T-helper 1 cell treated with Interleukin-12 subunit alpha and Interleukin-12 subunit beta and Interleukin-4 antibody, amounts not matched to agents 30 ng/mL and 1 ng/mL, for 36 hours (primary cell): ENCODE data around the gene ACTN4. TPM values are rescaled to one million over a fixed set of nuclear protein-coding genes. Genes with fewer than 3 reads are reported as not detected.

Source experiments
- intact Hi-C: fragments of 100-400 bp; cut with micrococcal nuclease; formaldehyde crosslinking; loops from one replicate; pipeline ENCODE4 v1.15.1; 2024
- total RNA-seq: library from RNA; stranded (reverse); gene quantifications from 2 replicates; pipeline ENCODE4 v1.2.3, GENCODE V29; 2022

Gene ACTN4
- total RNA-seq, 1 donor from 2014 or later: 443 TPM

DNA sequence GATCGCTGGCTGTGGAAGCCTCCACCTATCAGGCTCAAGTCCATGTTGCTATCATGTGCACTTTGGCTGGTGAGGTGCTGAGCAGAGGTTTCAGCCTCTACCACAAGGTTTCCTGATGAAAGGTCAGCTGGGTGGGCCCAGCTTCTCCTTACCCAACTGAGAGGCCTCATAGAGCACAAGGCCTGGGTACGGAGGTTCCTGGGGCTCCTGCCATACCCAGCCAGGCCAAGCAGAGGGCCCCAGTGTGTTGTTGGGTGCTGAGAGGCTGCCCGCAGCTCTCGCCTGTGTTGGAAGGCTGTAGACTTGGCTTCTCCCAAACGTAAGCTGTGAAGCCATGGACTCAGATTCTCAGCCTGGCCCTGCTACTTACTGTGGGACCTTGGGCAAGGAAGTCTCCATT lies 28.2 kb downstream of the ACTN4 start:
- intact Hi-C loops: no loop called here

DNA sequence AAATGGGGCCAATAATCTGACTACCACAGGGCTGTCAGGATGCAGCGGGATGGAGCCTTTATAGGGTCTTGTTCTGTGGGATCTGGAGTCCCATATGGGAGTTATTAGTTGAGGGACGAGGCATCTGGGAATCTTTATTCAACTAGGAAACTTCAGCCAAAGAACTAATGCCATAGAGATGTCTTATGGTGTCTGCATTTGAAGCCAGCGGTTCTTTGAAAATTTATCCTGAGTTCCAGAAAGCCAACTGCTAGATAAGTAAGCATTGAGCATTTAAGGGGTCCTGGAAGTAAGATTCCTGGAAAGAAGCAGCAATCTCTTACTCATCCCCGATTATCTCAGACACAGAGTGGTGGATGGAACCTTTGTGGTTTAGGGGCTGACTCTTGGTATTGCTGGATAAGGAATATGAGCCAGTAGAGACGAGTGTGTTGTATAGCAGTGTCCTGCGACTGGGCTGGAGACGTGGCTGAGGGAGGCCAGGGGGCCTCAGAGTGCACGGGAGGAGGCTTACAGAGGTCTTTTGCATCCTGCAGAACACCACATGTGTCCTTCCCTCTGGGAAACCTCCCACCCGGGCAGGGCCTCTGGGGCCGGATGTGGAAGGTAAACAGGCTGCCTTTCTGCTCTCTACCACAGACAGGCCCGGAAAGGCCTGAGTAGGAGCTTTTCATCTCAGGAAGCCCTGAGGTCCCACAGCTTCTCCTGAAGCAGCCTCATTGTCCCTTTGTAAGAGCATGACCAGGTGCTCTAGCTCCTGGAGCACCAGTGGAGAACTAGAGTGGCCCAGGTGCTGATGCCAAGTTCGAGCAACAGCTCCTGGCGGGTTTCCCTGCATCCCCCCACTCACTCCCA lies 28.8 kb downstream of the ACTN4 start:
- intact Hi-C loops: no loop called here

DNA sequence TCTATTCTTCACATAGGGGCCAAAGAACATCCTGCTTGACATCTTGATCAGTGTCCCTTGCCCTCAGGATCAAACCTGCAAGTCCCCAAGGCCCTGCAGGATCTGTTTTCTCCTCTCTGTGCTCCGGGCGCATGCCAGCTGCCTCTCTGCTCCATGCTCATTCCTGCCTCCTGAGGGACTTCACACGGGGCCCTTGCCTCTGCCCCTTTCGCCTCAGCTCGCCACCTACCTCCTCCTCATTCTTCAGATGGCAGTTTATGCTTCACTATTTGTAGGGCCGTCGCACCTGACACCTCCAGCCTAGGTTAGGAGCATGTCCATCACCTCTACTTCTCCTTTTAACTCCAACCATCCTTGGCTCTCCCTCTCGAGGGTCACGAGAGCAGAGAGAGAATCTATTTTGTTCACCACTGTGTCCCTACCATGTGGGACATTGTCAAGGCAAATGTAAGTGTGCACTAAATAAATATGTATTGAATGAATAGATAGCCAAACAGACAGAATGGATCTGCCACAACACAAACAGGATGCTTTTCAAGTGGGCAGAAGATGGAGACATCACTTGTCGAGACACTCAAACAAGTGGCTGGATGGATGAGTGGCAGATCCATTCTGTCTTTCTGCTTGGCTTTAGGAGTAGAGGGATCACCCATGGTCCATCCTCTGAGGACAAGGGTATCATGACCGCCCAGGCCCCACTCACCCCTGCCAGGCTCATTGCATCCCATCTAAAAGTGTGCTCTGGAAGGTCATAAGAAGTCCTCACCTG lies 29.6 kb downstream of the ACTN4 start:
- intact Hi-C loops: no loop called here

DNA sequence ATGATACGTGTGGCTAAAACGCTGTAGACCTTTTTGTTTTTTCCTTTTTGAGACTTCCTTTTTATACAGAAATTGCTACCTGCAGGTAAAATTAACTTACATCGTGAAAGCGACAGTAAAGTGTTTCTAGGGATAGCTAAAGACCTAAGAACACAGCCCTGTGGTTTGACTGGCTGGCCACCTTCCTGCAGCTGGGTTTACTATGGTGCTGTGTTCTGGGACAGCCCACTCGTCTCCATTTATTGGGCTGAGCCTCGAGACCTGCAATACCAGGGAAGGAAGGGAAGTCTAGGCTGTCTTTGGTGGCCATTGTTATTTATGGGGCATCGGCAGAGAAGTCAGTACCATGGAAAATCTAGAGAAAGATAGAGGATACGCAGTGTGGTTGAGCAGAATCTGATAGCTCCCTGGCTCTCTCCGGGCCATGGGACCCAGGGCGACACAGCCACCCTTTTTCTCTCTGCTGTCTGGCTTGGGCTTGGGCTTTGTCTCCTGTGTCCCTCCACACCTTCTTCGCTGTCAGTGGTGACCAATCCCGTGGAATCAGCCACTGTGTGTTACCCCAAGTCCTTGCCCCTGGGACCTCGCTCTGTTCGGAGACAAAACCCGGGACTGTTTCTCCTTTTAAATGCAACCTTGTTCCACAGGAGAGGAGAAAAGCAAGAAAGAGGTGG lies 30.9 kb downstream of the ACTN4 start:
- intact Hi-C loops: no loop called here

DNA sequence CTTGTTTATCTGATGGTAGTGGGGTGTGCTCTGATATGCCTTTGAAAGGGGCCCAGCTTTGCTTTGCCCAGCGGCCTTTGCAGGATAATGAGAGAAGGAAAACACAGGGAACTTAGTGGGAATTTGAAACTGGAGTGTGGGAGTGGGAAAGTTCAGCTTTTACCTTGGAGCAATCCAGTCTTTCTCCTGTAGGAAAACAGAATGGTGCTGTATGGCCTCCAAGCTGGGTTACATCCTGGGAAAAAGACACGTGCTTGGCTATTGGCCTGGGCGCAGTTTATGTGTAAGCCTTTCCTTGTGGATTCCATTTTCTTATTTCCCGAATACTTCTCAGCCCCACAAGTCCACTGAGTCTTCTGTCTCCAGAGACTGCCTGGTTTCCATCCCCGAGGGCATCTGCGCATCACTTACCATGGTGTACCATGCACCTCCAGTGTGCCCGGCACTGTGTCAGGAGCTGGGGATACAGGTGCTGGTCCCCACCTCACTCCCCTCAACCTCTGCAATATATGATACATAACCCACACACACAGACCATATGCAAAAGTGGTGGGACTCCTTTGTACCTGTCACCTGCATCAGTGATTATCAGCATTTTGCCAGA lies 31.5 kb downstream of the ACTN4 start:
- intact Hi-C loops: no loop called here

DNA sequence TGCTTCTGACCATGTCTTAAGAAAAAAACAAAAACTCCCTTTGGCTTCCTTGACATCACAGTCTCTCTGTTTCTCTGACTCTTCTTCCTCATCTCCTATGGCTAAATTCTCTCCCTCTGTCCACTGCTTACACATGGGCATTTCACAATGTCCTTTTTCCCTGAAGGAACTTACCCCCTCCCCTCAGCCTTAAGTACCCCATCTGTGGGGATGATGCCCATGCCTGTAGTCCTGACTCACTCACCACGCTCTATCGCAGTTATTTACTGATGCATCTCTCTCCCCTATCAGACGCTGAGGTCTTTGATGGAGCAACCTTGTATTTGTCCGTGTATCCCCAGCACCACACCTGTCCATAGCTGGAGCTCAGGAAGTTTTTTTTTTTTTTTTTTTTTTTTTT lies 32.4 kb downstream of the ACTN4 start:
- intact Hi-C loops: loop anchor here (10.0 kb wide), 1 partner anchor 45 kb away; no protein-coding TSS in a partner anchor

DNA sequence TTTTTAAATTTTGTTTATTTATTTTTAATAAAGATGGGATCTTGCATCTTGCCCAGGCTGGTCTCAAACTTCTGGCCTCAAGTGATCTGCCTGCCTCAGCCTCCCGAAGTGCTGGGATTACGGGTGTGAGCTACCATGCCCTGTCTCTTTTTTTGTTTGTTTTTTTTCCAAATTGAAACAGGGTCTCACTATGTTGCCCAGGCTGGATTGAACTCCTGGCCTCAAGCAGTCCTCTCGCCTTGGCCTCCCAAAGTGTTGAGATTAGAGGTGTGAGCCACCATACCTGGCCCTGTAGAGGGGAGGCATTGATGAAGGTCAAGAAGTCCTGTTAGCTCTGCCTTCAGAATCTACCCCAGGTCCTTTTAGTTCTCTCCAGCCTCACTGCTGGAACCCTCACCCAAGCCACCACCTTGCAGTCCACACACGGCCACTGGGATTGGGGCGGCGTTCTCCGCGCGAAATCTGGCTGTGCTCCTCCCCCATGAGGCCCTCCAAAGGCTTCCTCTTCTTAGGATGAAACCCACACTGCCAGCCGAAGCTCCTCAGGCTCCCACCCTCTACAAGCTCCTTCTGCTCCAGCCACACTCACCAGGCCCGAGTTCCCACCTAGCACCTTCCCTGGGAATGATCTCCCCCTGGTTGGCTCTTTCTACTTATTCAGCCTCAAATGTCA lies 34.9 kb downstream of the ACTN4 start:
- intact Hi-C loops: loop anchor here (10.0 kb wide), 1 partner anchor 48 kb away; no protein-coding TSS in a partner anchor

DNA sequence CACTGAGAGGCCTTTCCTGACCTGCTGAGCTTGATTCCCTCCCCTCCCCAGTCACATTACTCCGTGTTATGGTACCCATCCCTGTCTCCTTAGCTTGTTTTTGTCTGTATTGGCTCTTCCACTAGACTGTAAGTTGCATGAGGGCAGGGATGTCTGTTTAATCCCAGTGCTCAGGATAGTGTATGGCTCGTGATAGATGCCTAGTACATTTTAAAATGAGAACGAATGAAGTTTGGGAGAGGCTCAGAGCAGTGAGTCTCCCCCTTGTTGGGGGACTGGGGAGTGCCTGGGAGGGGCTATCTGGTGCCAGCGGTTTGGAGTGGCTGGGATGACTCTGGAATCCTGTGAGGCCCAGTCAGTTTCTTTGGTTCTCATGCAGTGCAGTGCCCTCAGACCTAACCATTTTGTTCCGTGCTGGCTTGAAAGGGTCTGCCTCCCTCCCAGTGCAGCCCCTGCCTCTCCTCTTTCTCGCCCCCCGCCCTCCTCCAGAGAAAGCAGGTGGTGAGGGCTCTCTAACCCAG lies 35.5 kb downstream of the ACTN4 start:
- intact Hi-C loops: loop anchor here (10.0 kb wide), 1 partner anchor 48 kb away; no protein-coding TSS in a partner anchor

DNA sequence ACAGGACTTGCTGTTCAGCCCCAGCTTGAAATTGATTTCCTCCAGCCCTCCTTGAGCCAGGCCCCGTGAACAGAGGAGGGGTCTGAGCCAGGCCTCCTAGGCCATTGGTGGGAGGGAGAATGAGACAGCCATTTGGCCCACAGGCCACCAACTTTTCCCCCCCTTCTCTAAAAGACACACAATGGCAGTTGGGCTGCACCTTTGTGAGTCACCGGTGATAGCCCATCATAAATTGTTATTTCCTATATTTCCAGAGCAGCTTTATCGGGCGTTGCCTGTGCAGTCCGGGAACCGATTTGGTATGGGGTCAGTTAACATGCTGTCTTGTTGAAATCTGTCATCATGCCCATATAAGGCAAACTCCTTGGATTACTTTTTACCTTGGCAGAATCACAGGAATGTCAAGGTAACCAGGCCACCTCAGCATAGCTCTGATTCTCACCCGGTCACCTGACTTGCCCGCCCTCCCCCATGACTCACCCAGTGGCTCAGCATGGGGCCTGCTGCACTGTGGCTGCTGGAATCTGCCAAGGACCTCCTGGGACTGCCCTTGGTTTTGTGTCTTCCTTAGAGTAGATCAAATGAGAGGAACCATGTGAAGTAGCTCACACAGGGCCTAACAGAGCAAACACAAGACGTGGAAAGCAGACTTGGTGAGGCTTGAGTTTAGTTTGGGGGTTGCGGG lies 36.1 kb downstream of the ACTN4 start:
- intact Hi-C loops: loop anchor here (10.0 kb wide), 1 partner anchor 49 kb away; no protein-coding TSS in a partner anchor

DNA sequence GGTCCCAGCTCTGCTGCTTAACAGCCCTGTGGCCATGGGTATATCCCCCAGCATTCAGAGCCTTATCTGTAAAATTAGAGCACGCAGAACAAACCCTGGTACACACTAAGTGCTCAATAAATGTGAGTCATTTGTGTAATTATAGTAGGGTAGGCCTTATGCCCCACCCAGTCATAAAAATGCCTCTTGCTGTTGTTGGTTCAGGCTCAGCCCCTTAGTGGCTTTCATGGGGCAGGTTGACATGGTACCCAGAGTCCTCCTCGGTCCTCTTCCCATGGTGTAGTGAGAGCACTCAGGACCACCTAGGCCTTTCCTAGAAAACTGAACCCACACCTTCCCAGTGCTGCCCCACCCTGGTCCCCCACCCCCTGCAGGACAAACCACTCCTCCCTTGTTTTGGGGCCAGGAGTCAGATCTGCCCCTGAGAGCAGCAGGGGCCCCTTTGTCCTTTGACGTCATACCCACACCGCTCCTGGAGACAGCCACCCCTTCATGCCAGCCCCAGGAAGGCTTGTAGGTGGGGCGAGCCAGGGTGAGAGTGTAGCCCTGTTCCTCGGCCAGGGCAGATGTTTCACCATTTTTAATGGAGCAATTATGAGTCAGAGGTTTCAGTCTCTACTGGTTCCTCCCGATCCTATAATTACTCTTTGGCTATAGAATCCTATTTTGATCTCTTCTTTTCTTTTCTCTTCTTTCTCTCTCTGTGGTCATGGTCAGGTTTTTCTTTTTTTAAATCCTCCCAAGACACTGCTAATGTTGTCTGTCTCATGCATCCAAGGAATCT lies 36.8 kb downstream of the ACTN4 start:
- intact Hi-C loops: loop anchor here (10.0 kb wide), 1 partner anchor 49 kb away; no protein-coding TSS in a partner anchor

DNA sequence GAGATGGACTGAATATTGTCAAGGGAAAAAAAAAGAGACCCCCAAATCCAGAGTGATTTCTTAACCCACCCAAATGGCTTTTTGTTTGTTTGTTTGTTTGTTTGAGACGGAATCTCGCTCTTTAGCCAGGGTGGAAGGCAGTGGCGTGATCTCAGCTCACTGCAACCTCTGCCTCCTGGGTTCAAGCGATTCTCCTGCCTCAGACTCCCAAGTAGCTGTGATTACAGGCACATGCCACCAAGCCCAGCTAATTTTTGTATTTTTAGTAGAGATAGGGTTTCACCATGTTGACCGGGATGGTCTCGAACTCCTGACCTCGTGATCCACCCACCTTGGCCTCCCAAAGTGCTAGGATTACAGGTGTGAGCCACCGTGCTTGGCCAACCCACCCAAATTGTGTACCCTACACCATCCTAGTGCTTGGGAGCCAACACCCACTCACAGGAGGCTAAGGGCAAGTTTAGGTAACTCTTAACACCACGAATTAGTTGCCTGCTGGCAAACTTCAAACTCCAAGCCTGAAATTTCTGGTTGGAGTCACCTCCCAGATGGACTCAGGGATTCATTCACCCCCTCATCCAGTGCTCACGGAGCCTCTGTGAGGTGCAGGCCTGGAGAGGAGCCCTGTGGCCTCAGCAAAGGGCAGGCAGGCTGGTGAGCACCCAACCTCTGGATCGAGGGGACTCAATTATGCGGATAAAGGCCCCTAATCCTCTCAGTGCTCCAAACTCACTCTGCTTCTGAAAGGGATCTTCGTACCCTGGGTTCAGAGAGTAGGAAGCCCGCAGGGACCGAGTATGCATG lies 37.6 kb downstream of the ACTN4 start:
- intact Hi-C loops: loop anchor here (10.0 kb wide), 1 partner anchor 50 kb away; no protein-coding TSS in a partner anchor

DNA sequence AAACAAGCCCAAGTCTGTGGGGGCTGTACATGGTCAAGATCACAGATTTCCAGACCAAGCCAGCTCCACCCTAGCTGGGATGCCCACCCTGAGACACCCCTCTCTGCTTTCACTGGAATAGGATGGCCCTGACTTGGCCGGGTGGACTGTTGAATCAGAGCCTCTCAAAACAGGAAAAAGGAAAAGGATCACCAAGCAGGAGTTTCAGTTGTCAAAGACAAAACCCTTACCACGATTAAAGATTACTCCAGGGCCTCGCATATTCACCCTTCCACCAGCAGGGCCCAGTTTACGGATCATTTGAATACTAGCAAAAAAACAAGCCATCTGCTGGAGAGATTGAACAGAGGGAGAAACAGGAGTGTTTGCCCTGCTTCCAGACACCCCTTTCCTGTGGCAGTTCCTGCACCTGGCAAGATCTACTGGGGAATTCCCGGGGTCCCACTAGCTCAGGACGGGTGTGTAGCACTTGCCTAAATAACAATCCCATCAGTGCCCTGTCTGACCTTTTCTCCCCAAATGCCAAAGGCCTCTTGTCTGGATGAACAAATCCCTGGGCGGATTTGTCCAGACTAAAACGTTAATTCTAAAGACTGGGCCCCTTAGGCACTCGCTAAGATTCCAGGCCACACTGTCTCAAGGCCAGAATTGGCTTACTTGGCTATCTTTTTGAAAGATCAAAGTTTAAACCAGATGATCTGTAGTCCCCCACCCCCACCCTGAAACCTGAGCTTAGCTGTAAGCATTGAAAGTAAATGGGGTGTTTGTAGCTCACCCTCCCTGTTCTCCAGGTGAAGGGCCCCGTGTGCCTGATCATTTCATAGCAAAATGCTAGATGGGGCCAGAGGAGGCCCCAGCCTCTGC lies 38.4 kb downstream of the ACTN4 start:
- intact Hi-C loops: loop anchor here (1.0 to 10.0 kb wide), 2 partner anchors 8 to 51 kb away; no protein-coding TSS in a partner anchor

DNA sequence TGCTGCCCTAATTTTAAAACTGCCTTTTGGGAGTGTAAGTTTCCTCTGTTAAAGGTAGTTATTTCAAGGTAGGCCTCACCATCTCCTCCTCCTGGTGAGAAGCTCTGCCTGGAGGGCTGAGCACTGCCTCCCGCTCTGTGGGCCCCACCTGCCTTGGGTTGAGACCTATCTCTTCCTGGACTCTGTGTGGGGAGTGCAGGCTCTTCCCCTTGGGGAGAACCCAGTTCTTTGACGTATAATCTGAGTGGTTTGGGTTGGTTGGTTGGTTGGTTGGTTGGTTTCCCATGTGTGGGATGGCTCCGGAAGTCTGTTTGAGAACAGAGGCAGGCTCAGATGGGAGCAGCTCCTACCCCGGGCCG lies 39.1 kb downstream of the ACTN4 start:
- intact Hi-C loops: loop anchor here (1.0 to 10.0 kb wide), 2 partner anchors 8 to 52 kb away; no protein-coding TSS in a partner anchor

DNA sequence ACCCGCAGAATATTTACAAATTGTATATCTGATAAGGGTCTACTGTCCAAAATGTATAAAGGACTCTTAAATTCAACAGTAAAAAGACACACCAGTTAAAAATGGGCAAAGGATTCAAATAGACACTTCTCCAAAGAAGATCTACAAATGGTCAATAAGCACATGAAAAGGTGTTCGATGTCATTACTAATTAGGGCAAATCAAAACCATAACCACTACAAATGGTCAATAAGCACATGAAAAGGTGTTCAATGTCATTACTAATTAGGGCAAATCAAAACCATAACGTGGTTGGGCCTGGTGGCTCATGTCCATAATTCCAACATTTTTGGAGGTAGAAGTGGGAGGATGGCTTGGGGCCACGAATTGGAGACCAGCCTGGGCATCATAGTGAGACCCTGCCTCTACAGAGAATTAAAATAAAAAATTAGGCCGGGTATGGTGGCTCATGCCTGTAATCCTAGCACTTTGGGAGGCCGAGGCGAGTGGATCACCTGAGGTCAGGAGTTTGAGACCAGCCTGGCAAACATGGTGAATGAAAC lies 40.5 kb downstream of the ACTN4 start:
- intact Hi-C loops: loop anchor here (10.0 kb wide), 1 partner anchor 53 kb away; no protein-coding TSS in a partner anchor

DNA sequence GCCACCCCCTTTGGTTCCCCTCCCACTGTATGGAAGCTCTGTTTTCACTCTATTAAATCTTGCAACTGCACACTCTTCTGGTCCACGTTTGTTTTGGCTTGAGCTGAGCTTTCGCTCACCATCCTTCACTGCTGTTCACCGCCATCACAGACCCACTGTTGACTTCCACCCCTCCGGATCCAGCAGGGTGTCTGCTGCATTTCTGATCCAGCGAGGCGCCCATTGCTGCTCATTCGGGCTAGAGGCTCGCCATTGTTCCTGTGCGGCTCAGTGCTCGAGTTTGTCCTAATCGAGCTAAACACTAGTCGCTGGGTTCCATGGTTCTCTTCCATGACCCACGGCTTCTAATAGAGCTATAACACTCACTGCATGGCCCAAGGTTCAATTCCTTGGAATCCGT lies 42.7 kb downstream of the ACTN4 start:
- intact Hi-C loops: no loop called here

DNA sequence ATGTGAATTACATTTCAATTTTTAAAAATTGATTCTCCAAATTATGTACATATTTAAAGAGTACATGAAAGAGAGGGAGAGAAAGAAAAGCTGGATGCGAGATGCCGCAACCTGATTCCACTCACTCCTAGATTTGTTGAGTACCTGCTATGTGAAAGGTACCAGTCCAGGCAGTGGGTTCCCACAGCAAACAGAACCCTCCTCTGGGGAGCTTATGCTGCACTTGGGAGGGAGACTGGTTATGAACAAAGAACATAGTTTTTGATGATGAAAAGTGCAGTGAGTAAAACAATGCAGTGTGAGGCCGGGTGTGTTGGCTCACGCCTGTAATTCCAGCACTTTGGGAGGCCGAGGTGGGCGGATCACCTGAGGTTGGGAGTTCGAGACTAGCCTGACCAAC lies 43.4 kb downstream of the ACTN4 start:
- intact Hi-C loops: no loop called here
